GM18505 (cell line): ENCODE measurements around the gene TOPBP1.
A peak's percentile ranks its signal among the peaks of the same experiment; 100 is the strongest.

Experiments
- ATAC-seq: cut with Tn5 transposase; IDR thresholded peaks from one replicate; pipeline ENCODE4 v1.9.1; 2021; ENCODE audit not compliant: unreplicated experiment
- POLR2A ChIP-seq: IDR thresholded peaks from 4 replicates; pipeline ENCODE4 v1.6.1; 2011; ENCODE audit warnings: borderline replicate concordance; ENCODE audit not compliant: insufficient read depth, insufficient read length; ENCODE audit errors: extremely low read depth

TOPBP1 gene

DNA sequence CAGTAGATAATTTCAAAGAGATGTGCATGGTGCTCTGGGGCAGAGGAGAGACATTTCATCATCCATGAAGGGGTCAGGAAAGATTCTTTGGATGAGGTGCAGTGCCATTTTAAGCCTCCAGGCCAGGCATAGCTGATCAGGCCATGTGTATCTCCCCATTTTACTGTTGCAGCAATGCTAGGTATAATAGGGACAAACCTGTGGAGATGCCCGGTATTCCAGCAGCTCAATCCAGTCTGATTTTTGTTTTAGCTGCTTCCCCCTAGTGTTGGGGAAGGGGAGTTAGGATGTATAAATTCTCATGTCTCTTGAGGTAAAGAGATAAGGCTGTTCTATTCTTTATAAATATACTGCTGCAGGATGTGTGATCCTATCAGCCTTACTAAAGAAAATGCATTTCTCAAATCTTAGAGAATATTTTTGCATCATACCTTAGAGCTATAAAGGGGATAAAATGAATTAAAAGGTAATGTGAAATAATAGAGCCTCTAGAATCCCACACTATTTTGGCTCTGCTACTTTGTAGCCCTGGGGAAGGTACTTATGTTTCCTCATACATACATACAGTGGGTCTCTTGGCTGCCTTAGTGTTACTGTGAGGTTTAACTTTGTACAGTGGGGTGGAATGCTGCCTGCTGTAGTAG, 83.1 kb downstream of the TOPBP1 start:
- ATAC-seq, result no peak

DNA sequence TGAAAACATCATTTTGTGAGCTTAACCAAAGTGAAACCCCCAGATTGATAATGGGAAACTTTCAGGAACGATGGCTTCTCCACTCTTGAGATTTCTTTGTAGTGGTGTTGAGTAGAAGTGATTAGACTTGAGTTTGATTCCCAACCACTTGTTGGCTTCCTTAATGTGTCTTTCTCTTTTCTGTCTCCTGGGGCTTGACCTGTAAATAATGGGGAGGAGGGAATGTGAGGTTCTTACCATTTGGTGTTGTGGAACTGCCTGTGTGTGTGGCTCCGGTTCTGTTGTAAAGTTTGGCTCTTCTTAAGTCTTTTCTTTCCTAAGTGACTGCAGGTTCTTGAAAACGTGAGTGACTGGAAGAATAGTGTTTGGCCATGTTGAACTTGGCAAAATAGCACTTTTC, 85.6 kb downstream of the TOPBP1 start:
- TF ChIP-seq POLR2A, result no peak
- ATAC-seq, result no peak

More for the DNA sequence above, 83.1 kb downstream of the TOPBP1 start:
- TF ChIP-seq POLR2A, result peak; percentile 14

DNA sequence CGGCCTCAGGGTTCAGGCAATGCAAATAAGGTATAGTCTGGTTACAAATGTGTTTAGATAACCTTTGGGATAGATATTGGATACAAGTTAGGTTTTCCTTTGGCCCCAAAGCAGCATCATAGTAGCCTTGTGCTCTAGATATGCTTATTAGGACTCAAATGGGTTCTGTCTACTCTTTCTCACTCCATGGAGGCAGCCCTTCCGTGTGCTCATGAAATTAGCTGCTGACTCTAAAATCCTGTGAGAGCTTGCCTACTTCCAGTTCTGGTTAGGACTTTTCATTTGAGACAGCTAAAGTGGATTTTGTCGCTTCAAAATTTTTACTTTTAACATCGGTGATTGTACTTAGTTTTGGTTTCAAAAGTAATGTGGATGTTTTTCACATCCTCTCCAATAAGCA, 86.7 kb downstream of the TOPBP1 start:
- ATAC-seq, result no peak
- TF ChIP-seq POLR2A, result no peak

DNA sequence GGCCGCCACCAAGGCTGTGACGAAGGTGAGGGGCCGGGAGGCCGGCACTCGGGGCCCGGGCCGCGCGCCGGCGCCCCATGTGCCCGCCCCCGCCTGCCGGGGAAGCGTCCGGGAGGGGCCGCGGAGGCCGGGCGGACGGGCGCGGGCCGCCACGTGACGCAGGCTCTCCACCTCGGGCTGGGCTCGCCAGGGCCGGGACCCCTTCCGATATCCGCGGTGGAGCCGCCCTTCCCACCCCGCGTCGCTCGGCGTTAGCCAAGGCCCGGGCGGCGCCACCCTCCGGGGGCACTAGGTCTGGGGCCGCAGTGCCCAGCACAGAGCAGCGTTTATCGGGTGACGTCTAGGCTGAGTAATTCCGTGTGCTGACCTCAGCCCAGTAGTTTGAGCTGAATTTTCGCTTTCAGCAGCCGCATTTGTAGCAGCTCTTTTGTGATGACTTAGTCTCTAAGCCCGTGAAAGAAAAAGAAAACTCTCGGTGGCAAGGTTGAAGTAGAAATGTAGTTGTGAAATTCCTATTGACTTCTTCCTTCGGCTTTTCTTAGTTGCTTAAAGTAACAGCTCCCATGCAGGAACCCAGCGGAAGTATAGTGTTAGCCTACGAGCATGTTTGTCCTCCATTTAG, 87.4 kb downstream of the TOPBP1 start:
- ATAC-seq, result peak; percentile 35
- peak; percentile 73 for TF ChIP-seq POLR2A

DNA sequence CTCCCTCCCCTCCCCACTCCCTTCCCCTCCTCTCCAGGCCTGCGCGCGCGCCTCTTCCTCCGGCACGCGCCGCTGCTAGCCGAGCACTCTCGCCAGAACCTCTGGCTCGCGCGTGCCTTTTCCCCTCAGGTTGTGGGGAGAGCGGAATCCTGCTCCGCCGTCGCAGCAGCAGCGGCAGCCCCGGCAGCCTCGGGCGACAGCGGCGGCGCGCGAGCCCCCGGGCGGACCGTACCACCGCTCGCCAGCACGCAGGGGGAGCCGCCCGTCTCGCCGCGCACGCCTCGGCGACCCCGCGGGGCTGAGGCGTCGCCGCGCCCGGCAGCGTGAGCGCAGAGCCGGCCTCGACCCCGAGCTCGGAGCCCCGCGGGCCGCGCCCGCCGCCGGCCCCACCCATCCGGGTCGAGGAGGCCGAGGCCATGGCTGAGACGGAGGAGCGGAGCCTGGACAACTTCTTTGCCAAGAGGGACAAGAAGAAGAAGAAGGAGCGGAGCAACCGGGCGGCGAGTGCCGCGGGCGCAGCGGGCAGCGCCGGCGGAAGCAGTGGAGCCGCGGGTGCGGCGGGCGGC, 88.0 kb downstream of the TOPBP1 start, which contains the start of gene CDV3:
Gene CDV3 (plus strand): TSS at position 58 of the 566 bp plus-strand sequence. CDS start 359 bp downstream, at position 417.
- peak; percentile 72 for TF ChIP-seq POLR2A
- ATAC-seq, result peak; percentile 51

DNA sequence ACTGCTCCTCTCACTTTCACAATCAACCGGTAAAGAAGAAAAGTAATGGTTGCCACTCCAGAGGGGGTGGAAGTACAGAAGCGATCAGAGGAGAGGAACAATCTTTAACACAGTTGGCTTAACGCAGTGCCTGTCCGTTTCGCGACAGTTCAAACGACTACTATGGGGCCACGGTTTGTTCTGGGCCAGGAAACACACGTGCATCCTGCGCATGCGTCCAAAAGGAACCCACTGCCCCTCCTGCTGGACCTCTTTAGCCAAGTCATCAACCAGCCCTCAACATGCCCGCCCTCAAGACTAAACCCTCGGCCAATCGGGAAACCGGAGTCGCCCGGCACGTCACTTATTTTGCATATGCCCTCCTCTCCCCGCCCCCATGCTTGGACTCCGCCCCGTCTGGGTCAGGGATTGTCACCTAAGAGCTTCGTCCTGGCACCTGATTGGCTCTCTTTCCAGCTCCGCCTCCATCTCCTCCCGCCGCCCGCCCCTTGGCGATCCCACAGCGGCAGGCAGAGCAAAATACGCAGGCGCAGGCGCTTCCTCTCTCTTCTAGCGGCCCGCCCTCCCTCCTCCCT, 88.6 kb downstream of the TOPBP1 start:
- TF ChIP-seq POLR2A, result peak; percentile 87
- peak; percentile 73 for ATAC-seq

DNA sequence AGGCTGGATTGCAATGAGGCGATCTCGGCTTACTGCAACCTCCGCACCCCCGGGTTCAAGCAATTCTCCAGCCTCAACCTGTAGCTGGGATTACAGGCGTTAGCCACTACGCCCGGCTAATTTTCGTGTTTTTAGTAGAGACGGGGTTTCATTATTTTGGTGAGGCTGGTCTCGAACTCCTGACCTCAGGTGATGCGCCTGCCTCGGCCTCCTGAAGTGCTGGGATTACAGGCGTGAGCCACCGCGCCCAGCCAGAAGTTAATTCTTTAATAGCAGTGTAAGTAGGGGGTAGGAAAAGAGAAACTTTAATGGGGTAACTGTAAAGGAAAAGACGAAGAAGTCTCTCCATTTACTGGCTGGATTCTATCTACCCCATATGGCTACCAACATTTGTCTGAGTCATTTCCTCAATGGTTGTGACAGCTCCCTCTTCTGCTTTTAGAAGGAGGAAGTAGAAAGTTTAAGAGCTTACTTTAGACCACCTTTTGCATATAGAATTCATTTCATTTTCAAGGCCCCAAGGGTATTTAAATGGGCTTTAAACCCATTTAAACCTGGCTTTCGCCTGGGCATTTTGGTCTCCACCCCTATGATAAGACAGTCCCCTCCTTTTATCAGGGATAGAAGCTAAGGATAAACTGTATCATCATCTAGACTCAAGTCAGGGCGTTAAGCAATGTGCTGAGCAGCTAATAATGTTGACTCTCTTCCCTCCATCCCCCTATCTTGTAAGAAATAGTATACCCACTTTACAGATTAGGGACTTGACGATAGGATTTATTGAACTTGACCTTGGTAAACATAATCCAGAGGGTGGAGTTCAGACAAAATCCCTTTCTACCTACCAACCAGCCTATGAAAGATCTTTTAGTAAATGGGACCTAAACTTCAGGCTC, 89.3 kb downstream of the TOPBP1 start:
- TF ChIP-seq POLR2A, result no peak
- ATAC-seq, result no peak

DNA sequence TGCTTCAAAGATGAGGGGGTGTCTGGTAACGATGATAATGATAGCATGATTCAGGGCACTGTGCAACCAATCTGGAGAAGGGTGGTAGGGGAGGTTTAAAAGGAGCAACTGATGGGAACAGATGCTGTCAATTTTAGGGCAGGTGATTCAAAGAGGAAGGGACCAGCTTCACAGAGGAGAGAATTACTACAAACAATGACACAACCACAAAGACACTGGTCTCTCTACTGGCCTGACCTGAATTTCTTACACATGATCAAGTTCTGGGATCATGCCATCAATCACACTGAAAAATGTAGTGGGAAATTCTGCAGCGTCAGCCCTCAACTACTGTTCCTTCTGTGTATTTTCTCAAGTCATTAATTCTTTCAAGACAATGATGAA, 90.8 kb downstream of the TOPBP1 start:
- ATAC-seq, result no peak
- TF ChIP-seq POLR2A, result no peak

DNA sequence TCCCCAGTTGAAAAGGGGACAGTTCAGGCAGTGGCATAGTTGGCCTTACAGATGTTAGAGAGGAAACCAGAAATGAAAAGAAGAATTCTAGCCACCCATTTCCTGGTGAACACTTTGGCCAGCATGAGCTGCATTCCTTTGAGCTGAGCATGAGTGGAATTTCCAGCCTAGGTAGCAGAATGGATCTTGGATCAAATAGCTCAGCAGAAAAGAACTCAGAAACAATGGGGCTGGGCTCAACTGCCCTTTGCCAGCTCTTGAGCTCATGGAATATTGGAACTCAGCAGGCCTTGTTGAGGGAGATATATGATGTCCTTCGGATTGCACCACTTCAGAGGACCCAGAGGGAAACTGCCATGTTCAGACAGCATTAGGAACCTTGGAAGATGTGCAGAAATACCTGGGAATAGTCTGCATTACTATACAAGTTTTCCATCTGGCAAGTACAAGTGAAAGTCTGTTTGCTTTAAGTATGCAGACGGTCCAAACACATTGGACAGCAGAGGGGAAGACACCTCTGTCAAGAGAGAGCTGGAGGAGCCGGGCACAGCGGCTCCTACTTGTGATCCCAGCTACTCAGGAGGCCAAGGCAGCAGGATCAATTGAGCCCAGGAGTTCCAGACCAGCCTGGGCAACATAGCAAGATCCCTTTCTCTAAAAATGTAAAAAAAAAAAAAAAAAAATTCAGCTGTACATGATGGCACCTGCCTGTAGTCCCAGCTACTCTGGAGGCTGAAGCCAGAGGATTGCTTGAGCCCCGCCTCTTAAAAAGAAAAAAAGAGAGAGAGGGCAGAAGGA, 91.4 kb downstream of the TOPBP1 start:
- ATAC-seq, result no peak
- TF ChIP-seq POLR2A, result no peak

DNA sequence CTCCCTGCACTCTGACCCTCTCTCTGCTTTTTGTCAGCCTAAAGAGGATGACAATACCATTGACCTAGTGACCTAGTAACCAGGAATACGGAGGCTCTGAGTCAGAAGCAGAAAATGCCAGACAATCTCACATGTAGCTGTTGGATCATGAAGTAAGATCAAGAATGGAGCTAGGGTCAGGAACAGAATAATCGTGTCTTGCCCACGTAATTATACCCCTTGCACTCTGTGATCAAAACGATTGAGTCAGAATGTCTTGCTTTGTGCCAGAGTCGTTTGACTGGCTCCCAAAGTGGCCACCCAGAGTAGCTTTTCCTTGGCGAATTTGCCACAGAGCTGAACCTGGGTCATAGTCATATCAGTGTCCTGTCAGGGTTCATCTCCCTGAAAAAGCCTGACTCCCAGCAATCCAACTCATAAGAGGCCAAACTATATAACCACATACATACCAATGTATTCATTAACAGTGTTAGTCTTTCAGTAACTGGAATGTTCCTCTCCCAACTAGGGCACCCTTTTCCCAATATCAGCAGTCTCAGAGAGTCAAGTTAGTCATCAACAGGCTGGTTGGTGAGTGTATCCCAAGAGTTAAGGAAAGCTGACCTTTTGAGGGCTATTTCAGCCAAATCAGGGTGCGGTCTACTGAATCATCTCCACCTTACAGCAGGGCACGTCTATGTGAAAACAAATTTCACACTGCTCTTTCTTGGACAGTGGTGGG, 93.3 kb downstream of the TOPBP1 start:
- ATAC-seq, result no peak
- TF ChIP-seq POLR2A, result no peak

DNA sequence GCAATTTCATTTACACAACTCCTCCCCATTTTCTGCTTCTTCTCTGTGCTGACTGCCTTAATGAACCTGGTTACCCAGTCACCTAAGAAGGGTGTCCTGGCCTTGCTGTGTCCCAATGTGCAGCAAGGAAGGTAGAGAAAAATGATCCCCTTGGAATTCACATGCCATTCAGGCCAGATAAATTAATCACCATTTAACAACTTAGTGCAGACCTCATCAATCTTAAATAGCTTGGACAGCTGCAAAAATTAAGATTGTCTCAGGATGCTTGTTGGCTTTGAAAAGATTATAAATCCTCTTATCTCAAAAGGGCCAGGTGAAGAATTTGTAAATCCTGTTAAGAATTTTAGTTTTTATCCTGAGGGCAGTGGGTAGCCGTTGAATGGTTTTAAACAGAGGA, 97.9 kb downstream of the TOPBP1 start:
- no peak for TF ChIP-seq POLR2A
- no peak for ATAC-seq

DNA sequence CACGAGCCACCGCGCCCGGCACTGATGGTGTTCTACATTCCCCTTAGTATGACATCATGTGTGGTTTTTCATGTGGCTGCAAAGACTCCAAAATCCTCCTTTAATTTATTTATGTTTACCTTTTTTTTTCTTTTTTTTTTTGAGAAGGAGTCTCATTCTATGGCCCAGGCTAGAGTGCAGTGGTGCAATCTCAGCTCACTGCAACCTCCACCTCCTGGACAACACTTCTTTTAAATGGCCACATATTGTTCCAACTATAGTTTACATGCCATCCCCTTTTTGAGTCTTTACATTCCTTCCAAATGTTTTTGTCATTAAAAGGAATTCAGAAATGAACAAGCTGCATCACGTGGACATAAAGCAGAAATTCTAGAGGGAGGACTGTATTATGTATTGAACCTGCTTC, 98.6 kb downstream of the TOPBP1 start:
- no peak for ATAC-seq
- no peak for TF ChIP-seq POLR2A

DNA sequence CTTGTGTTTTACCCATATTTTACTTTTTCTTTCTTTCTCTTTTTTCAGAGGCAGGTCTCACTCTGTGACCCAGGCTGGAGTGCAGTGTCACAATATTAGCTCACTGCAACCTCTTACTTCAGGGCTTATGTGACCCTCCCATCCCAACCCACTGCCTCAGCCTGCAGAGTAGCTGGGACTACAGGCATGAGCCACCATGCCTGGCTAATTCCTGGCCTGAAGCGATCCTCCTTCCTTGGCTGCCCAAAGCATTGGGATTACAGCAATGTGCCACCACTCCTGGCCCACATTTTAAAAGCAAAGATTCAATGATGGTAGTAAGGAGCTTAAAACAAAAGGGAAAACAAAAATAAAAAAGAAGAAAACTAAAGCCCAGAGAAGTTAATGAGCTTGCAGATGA, 99.4 kb downstream of the TOPBP1 start:
- no peak for ATAC-seq
- no peak for TF ChIP-seq POLR2A
